ENCODE results near the gene YJEFN3.

- TF ChIP-seq GATA3 (IDR thresholded peaks at IDR 0.05; ENCODE audit: low read depth, low read length): no peak
- no peak for TF ChIP-seq GATA2 (IDR thresholded peaks at IDR 0.05; ENCODE audit: low read depth, low read length)
These were observed 51.7 kb downstream of the YJEFN3 start for GRCh38 chr19:19580418-19580817.
